AG04450 (cell line): Measurements from ENCODE around the gene PPM1F. TPM values are rescaled to one million over a fixed set of nuclear protein-coding genes. Genes with fewer than 3 reads are reported as not detected.
"Not testable (repeated sequence)": the region's sequence is repeated elsewhere in the genome, so short reads cannot be mapped to it uniquely, and the experiment has no call there.

Source experiments
- CTCF ChIA-PET: fragments of 300-600, 350-600 bp; formaldehyde crosslinking; extraction: SDS; loops from one replicate; lab custom pipeline; 2022; ENCODE audit warnings: antibody characterized with exemption, inconsistent platforms; lab: Charles Lee
- POLR2A ChIA-PET: fragments of 350-600 bp; formaldehyde crosslinking; extraction: SDS; loops from one replicate; lab custom pipeline; 2021; ENCODE audit warnings: antibody characterized with exemption, inconsistent platforms; lab: Yijun Ruan, JAX
- DNase-seq: peaks from one replicate; pipeline ENCODE4 v3.0.0-alpha.2; 2011; ENCODE audit warnings: low read depth, low spot score
- H3K27ac ChIP-seq: one replicate; pipeline ENCODE4 v1.5.1; 2012; ENCODE audit warnings: low read depth, low read length, control low read depth
- H3K27me3 ChIP-seq: one replicate; pipeline ENCODE4 v1.6.0; 2012; ENCODE audit warnings: low read length; ENCODE audit not compliant: control insufficient read depth, insufficient read depth
- H3K4me3 ChIP-seq: 2 replicates; pipeline ENCODE4 v1.5.1; 2011; ENCODE audit warnings: mild to moderate bottlenecking, low read depth, low read length, control low read depth
- H3K9me3 ChIP-seq: 2 replicates; pipeline ENCODE4 v1.5.1; 2012; ENCODE audit warnings: low read length; ENCODE audit not compliant: control insufficient read depth, insufficient read depth
- polyA plus RNA-seq: library from polyadenylated mRNA; depleted of rRNA; stranded (reverse); fragments of >200 nt; gene quantifications from 2 replicates; pipeline ENCODE4 v1.2.3, GENCODE V29; 2011; rRNA removed
- TF ChIP-seq, protein P1 (sequence below): IDR thresholded peaks from 2 replicates; pipeline ENCODE4 v1.5.1; 2011; ENCODE audit warnings: low read depth, low read length, control low read depth, inconsistent platforms

Gene PPM1F
- polyA plus RNA-seq, 1 experiment = 17.7 TPM

DNA sequence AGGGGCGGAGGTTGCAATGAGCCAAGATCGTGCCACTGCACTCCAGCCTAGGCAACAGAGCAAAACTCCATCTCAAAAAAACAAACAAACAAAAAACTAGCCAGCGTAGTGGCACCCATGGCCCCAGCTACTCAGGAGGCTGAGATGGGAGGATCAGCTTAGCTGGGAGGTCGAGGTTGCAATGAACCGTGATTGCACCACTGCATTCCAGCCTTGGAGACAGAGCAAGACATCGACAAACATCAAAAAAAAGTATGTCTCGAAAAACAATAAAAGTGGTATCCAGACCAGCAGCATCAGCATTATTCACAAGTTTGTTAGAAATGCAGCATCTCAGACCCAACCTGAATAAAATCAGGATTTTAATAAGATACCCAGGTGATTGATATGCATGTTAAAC lies 79.0 kb downstream of the PPM1F start:
- Histone ChIP-seq H3K27me3 (no peaks in the 10 kb centered on the region), H3K4me3 (no peak overlapping the region), H3K9me3 (no peaks in the 10 kb centered on the region), H3K27ac (no peak overlapping the region)
- CTCF ChIA-PET = no interaction called here
- POLR2A ChIA-PET = no interaction called here
- no peak for DNase-seq
- TF ChIP-seq, protein P1, sequence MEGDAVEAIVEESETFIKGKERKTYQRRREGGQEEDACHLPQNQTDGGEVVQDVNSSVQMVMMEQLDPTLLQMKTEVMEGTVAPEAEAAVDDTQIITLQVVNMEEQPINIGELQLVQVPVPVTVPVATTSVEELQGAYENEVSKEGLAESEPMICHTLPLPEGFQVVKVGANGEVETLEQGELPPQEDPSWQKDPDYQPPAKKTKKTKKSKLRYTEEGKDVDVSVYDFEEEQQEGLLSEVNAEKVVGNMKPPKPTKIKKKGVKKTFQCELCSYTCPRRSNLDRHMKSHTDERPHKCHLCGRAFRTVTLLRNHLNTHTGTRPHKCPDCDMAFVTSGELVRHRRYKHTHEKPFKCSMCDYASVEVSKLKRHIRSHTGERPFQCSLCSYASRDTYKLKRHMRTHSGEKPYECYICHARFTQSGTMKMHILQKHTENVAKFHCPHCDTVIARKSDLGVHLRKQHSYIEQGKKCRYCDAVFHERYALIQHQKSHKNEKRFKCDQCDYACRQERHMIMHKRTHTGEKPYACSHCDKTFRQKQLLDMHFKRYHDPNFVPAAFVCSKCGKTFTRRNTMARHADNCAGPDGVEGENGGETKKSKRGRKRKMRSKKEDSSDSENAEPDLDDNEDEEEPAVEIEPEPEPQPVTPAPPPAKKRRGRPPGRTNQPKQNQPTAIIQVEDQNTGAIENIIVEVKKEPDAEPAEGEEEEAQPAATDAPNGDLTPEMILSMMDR = no peak

DNA sequence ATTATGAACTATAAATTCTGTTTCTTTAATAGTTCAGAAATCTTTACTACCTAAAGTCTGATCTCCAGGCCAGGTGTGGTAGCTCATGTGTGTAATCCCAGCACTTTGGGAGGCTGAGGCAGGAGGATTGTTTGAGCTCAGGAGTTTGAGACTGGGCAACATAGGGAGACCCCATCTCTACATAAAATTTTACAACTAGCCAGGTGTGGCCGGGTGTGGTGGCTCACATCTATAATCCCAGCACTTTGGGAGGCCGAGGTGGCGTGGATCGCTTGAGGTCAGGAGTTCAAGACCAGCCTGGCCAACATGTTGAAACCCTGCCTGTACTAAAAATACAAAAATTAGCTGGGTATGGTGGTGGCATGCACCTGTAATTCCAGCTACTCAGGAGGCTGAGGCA lies 79.9 kb downstream of the PPM1F start:
- H3K9me3 ChIP-seq, H3K27me3 ChIP-seq, H3K4me3 ChIP-seq, CTCF ChIA-PET, DNase-seq, H3K27ac ChIP-seq: not testable (repeated sequence)
- POLR2A ChIA-PET = interaction anchor here (0.6 kb wide), 1 partner anchor 97 kb away, joined by 5 read pairs; no protein-coding TSS in a partner anchor

Other genes starting within 250 kb of the PPM1F start
- 5.5 and 6.1 TPM in 2 replicates for gene YPEL1, start 217.1 kb downstream of the PPM1F start, polyA plus RNA-seq
- gene MAPK1, start 85.2 kb downstream of the PPM1F start, polyA plus RNA-seq = 152 and 154 TPM in 2 replicates
- gene TOP3B, start 29.9 kb upstream of the PPM1F start, polyA plus RNA-seq = 10.3 and 13.2 TPM in 2 replicates